HG02840 (cell line): Measurements from ENCODE around the gene MACF1.
"Not testable (repeated sequence)": the region's sequence is repeated elsewhere in the genome, so short reads cannot be mapped to it uniquely, and the experiment has no call there.

Experiments used
- ATAC-seq: cut with Tn5 transposase; IDR thresholded peaks from one replicate; pipeline ENCODE4 v1.9.1; 2021; ENCODE audit warnings: mild to moderate bottlenecking, moderate library complexity, moderate number of reproducible peaks; ENCODE audit not compliant: unreplicated experiment, low FRiP score

MACF1 gene

GRCh38 chr1:39441797-39442196, 237.3 kb downstream of the MACF1 start:
- ATAC-seq: no peak

DNA sequence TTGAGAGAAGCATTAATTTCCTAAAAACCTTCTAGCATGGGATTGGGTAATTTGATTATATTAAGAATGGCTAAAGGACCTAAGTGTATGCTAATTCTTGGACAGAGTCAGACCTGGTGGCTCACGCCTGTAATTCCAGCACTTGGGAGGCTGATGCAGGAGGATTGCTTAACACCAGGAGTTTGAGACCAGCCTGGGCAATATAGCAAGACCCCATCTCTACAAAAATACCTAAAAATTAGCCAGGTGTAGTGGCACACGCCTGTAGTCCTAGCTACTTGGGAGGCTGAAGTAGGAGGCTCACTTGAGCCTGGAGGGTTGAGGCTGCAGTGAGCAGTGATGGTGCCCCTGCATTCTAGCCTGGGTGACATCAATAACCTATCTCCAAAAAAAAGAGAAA, 241.1 kb downstream of the MACF1 start:
- no peak for ATAC-seq

- no peak for ATAC-seq
These were observed 242.6 kb downstream of the MACF1 start for GRCh38 chr1:39446986-39447567.

- not testable (repeated sequence) for ATAC-seq
These were observed 245.5 kb downstream of the MACF1 start for GRCh38 chr1:39450041-39450440.

GRCh38 chr1:39450956-39451606, 246.6 kb downstream of the MACF1 start:
- no peak for ATAC-seq

DNA sequence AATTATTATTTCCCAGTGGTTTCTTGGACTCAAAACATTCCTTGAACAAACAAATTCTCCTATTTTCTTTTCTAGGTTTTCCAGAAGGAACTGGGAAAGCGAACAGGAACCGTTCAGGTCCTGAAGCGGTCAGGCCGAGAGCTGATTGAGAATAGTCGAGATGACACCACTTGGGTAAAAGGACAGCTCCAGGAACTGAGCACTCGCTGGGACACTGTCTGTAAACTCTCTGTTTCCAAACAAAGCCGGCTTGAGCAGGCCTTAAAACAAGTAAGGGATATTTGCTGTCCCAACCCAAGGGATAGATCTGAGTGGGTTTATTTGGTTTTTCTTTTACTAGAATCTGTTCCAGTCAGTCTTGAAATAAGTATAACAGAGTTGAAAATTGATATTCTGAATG, 247.6 kb downstream of the MACF1 start:
- no peak for ATAC-seq

- ATAC-seq: no peak
These were observed 248.0 kb downstream of the MACF1 start for GRCh38 chr1:39452540-39452939.

DNA sequence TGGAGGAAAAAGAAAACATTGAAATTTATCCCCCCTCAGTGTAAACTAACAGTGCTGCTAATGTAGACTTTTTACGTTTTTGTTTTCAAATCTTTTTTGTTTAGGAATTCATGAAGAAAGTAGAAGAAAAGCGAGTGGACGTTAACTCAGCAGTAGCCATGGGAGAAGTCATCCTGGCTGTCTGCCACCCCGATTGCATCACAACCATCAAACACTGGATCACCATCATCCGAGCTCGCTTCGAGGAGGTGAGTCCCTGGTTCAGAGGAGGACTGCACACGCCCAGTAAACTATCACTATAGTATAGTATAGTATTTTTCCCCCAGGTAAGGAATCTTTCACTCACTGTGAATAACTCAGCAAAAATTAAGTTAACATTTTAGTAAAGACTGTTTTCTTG, 249.1 kb downstream of the MACF1 start:
- ATAC-seq: no peak

GRCh38 chr1:39458991-39459390, 254.5 kb downstream of the MACF1 start:
- ATAC-seq: no peak

DNA sequence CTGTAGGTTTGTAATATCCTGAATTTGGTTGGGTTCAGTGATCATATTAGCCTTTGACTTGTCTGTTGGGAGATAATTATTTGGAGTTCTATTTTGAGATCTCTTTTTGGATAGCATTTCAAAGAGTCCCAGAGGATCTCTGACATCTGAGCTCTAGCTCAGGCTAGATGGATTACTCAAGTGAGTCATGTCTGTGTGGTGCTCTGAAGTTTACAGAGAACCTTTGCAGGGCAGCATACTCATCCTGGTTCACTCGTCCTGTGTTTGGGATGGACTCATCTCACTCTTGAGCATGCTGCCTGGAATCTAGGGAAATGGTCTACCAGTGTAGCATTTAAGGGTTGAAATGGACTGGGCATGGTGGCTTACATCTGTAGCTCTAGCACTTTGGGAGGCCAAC, 257.6 kb downstream of the MACF1 start:
- ATAC-seq: no peak

DNA sequence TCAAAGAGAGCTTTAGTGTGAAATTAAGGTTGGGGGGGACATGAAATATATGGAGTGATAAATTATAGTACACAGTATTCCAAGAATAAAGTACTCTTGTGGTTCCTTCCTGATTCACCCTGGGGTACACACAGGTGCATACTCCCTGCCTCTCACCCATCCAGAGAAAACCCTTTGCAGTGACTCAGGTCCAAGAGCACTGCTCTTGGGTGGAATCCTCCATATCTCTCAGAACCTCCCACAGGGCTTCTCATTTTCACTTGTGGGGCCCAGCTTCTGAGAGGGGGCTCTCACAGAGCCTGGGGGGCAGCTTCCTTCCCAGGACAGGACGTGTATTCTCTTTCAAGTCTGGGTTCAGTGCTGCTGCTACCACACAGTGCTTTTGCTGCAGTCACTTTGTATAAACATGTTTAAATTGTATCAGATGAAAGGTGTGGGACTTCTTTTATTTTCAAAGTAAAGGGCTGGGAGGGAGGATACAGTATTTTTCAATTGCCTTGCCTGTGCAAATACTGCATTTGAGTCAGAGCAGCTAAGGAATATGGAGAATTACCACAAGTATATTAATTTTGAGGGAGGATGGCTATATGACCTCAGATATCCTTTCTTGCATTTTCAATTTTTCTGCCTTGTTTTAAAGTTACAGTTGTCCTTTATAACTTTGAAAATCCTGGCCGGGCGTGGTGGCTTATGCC, 262.1 kb downstream of the MACF1 start:
- no peak for ATAC-seq

- not testable (repeated sequence) for ATAC-seq
These were observed 262.7 kb downstream of the MACF1 start for GRCh38 chr1:39467108-39467720.

DNA sequence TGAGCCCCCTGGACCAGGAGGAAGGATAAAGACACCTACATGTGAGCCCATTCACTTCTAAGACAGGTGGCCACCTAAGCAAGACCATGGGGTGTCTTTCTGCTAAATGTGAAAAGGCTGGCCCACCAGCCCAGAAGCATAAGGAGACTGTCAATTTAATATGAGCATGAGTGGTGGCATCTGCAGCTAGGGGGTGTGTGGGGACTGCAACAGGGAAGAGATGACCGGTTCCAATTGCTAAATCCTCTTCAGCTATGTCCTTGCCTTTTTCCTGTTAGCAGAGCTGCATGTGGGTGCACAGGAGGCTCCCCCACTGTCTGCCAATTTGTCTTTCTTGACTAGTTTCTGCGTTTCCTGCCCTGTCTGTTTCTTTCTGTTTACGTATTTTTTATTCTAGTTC, 264.7 kb downstream of the MACF1 start:
- no peak for ATAC-seq

GRCh38 chr1:39470040-39470439, 265.5 kb downstream of the MACF1 start:
- ATAC-seq: no peak

DNA sequence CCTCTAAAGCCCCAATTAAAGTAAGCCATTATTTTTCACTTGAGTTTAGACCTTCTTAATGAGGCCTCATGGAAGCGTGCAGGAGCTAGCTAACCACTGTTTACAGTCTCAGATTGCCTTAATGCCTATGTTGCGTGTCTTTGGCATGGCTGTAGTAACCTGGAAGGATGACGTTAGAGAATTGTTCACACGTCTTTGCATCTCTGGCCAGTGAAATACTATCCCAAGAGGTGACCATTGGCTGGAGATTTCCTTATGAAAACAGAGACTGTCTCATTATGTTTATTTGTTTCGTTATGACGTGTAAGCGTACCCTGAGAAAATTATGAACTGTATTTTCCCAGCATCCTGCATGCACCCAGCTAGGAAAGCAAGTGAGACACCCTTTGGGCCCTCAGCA, 268.3 kb downstream of the MACF1 start:
- no peak for ATAC-seq

GRCh38 chr1:39473324-39473723, 268.8 kb downstream of the MACF1 start:
- ATAC-seq: no peak

DNA sequence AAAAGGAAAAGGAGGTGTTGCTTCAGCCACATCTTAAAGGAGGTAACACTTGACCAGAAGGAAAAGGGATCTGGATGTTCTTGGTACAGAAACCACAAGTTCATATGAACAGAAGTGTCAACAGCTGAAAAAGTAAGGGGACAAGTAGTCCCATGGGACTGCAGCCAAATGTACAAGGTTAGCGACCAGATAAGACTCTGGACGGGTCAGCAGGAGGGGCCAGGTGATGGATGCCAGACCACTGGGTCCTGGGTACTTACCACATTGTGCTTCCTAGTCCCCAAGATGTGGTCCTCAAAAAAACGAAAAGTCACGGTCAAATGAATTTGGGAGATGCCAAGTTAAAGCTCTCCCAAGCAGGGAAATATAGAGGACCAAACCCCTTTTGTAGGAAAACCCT, 270.3 kb downstream of the MACF1 start:
- ATAC-seq: no peak

GRCh38 chr1:39475551-39475950, 271.1 kb downstream of the MACF1 start:
- ATAC-seq: not testable (repeated sequence)

GRCh38 chr1:39478126-39478915, 273.8 kb downstream of the MACF1 start:
- ATAC-seq: no peak

GRCh38 chr1:39481289-39481688, 276.8 kb downstream of the MACF1 start:
- ATAC-seq: no peak

DNA sequence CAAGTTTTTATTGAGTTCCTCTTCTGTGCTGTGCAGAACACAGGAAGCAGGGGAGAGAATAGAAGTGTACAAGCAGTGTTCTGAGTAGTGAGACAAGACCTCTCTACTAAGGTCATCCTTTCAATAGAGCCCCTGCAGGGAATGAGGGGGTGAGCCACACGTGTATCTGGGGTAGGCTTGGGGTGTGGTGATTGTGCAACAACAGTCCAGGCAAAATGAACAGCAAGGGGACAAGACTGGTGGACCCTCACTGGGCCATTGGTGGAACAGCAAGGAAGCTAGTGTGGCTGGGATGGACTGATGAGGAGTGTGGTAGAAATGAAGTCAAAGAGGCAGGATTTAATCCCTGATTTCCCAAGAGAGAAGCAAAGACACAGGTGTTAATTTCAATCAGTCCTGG, 278.8 kb downstream of the MACF1 start:
- no peak for ATAC-seq
